Activated naive CD4-positive, alpha-beta T cell treated with anti-CD3 and anti-CD28 coated beads, Interleukin-2, amount 50 U/mL, for 24 hours (primary cell): ENCODE results near the gene NPTX1.

Source experiments
- H3K27ac Mint-ChIP-seq: one replicate; pipeline ENCODE4 v1.8.0; 2021; ENCODE audit warnings: mild to moderate bottlenecking, mixed read lengths
- H3K27me3 Mint-ChIP-seq: one replicate; pipeline ENCODE4 v1.8.0; 2021; ENCODE audit warnings: mixed read lengths
- H3K36me3 Mint-ChIP-seq: one replicate; pipeline ENCODE4 v1.8.0; 2021; ENCODE audit warnings: mixed read lengths
- H3K4me1 Mint-ChIP-seq: one replicate; pipeline ENCODE4 v1.8.0; 2021; ENCODE audit warnings: mixed read lengths
- H3K4me3 Mint-ChIP-seq: one replicate; pipeline ENCODE4 v1.8.0; 2021; ENCODE audit warnings: mild to moderate bottlenecking, mixed read lengths
- H3K9me3 Mint-ChIP-seq: one replicate; pipeline ENCODE4 v1.8.0; 2021; ENCODE audit warnings: mixed read lengths

Gene NPTX1

DNA sequence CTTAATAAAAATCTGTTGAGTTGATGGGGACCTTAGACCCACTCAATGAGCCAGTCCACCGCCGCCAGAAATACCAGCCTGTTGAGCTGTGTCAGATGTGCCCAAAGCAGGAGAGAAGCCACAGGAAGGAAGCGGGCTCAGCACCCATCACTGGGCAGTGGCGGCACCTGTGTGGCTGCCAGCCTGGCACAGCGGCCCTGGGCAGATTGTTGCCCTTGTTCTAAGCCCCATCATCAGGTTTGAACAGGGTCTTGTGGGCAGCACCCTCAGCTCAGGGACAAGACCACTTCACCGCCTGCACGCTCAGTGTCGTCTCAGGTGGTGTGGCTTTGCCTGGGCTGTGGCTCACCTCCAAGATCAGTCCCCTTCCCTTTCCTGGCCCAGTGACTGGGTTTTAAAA, 52.1 kb downstream of the NPTX1 start:
- H3K27ac Mint-ChIP-seq: no peak overlapping the region
- no peaks in the 10 kb centered on the region for H3K36me3 Mint-ChIP-seq
- peaks cover 14% of the 10 kb centered on the region for H3K4me1 Mint-ChIP-seq
- H3K4me3 Mint-ChIP-seq: no peak overlapping the region
- no peaks in the 10 kb centered on the region for H3K27me3 Mint-ChIP-seq
- no peaks in the 10 kb centered on the region for H3K9me3 Mint-ChIP-seq

DNA sequence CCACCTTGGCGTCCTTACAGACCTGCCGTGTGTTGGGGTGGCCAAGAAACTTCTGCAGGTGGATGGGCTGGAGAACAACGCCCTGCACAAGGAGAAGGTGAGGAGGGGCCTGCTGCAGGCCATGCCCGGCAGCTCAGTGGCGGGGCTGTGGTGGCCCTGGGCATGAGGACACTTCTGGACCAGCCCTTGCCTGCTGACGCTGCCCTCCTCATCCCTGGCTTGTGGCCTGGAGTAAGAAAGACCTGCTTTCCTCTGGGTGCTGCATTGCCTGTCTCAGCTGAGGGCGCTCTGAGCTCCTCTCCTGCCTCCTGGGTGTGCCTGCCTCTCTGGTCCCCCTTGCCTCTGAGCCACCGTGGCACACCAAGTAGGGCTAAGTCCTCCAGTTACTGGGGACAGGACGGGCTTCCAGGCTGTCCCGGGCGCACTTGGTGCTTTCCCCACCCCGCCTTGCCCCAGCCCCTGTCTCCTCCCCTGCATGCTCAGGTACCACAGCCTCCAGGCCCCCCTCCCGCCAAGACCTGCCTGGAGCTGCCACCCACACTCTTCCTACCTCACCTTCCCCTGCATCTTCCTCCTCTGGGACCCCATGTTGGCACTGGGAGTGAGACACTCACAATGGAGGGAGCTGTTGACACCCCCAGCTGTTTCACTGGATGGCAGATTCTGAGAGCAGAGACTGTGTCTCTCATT, 52.7 kb downstream of the NPTX1 start:
- Mint-ChIP-seq H3K4me1 (peaks cover 14% of the 10 kb centered on the region), H3K9me3 (no peaks in the 10 kb centered on the region), H3K36me3 (no peaks in the 10 kb centered on the region), H3K27me3 (no peaks in the 10 kb centered on the region), H3K4me3 (no peak overlapping the region), H3K27ac (no peak overlapping the region)

- no peak overlapping the region for H3K4me3 Mint-ChIP-seq
- H3K27me3 Mint-ChIP-seq: no peaks in the 10 kb centered on the region
- no peaks in the 10 kb centered on the region for H3K9me3 Mint-ChIP-seq
- H3K4me1 Mint-ChIP-seq: peaks cover 18% of the 10 kb centered on the region
- peaks cover 3% of the 10 kb centered on the region for H3K36me3 Mint-ChIP-seq
- H3K27ac Mint-ChIP-seq: no peak overlapping the region
Measured at GRCh38 chr17:80422981-80423380, 53.4 kb downstream of the NPTX1 start.

DNA sequence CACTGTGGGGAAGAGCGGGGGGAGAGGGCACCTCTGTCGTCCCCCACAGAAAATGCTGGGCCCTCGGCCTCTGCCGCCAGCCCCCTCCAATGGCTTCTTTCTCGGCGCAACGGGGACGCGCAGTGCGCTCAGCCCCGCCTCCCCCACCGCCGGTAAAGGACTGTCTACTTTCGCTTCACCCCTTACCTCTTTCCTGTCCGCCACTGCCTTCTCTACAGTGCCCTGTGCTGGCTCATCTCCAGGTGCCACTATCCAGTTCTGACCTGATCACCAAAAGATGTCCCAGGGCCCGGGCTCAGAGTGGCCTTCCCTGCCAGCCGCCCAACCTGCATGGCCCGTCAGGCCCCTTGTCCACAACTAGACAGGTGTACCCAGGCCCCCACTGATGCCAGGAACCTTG, 54.1 kb downstream of the NPTX1 start:
- no peaks in the 10 kb centered on the region for H3K27me3 Mint-ChIP-seq
- no peak overlapping the region for H3K27ac Mint-ChIP-seq
- no peaks in the 10 kb centered on the region for H3K9me3 Mint-ChIP-seq
- no peak overlapping the region for H3K4me3 Mint-ChIP-seq
- H3K4me1 Mint-ChIP-seq: peaks cover 25% of the 10 kb centered on the region
- H3K36me3 Mint-ChIP-seq: peaks cover 3% of the 10 kb centered on the region

GRCh38 chr17:80421381-80422090, 54.9 kb downstream of the NPTX1 start:
- peaks cover 27% of the 10 kb centered on the region for H3K4me1 Mint-ChIP-seq
- no peak overlapping the region for H3K4me3 Mint-ChIP-seq
- H3K27ac Mint-ChIP-seq: no peak overlapping the region
- peaks cover 3% of the 10 kb centered on the region for H3K36me3 Mint-ChIP-seq
- no peaks in the 10 kb centered on the region for H3K9me3 Mint-ChIP-seq
- H3K27me3 Mint-ChIP-seq: no peaks in the 10 kb centered on the region

DNA sequence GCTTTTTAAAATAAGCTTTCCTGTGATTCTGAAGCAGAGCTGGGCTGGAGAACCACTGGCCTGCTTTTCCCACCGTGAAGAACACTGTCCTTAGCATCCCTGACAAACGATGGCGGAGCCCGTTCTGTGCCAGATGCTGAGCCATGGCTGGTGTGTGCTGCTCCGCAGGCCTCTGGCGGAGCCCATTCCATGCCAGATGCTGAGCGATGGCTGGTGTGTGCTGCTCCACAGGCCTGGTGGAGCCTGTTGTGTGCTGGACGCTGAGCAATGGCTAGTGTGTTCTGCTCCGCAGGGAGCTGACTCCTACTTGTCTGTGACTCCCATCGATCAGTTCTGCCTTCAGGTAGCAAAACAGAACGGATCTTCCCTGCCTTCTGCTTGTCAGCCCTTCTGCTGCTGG, 57.2 kb downstream of the NPTX1 start:
- Mint-ChIP-seq H3K4me1 (peaks cover 28% of the 10 kb centered on the region), H3K27ac (no peak overlapping the region), H3K9me3 (no peaks in the 10 kb centered on the region), H3K36me3 (peaks cover 3% of the 10 kb centered on the region), H3K4me3 (no peak overlapping the region), H3K27me3 (no peaks in the 10 kb centered on the region)

DNA sequence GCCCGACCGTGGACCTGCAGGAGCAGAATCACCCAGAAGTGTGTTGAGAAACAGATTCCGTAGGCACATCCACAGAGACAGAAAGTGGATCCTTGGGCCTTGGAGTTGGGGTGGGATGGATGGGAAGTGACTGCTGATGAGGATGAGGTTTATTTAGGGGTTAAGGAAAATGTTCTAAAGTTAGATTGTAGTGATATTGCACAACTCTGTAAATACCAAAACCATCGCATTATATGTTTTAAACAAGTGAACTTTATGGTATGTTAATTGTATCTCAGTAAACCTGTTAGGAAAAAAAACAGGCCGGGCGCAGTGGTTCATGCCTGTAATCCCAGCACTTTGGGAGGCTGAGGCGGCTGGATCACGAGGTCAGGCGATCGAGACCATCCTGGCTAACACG, 57.8 kb downstream of the NPTX1 start:
- no peak overlapping the region for H3K4me3 Mint-ChIP-seq
- no peak overlapping the region for H3K27ac Mint-ChIP-seq
- peaks cover 28% of the 10 kb centered on the region for H3K4me1 Mint-ChIP-seq

More for the DNA sequence above, 57.8 kb downstream of the NPTX1 start:
- H3K36me3 Mint-ChIP-seq: peaks cover 3% of the 10 kb centered on the region
- H3K27me3 Mint-ChIP-seq: peaks cover 4% of the 10 kb centered on the region
- H3K9me3 Mint-ChIP-seq: no peaks in the 10 kb centered on the region
